Measurements from ENCODE around the gene P3H4. TPM values are rescaled to one million over a fixed set of nuclear protein-coding genes. Genes with fewer than 3 reads are reported as not detected.

Gene P3H4
- total RNA-seq, 2 experiments from 2014 or later, result 1.3 to 2.3 TPM

GRCh38 chr17:41758601-41759000 is 53.1 kb downstream of the P3H4 start:
- CTCF ChIA-PET, result no interaction called here
- no peaks in the 10 kb centered on the region for H3K9me3 ChIP-seq (ENCODE audit: control insufficient read depth in 1 of 2, insufficient read depth in 1 of 2, low read length in 2 of 2)
- Mint-ChIP-seq H3K36me3 (ENCODE audit: low read depth) (no peaks in the 10 kb centered on the region), H3K9me3 (no peaks in the 10 kb centered on the region), H3K4me1 (ENCODE audit: low read depth) (no peaks in the 10 kb centered on the region), H3K4me3 (no peak overlapping the region), H3K27me3 (no peaks in the 10 kb centered on the region), H3K27ac (no peak overlapping the region)
- no peaks in the 10 kb centered on the region for H3K36me3 ChIP-seq (ENCODE audit: insufficient read depth, low read length)
- ATAC-seq (ENCODE audit: poor library complexity), result no peak
- no peak overlapping the region for H3K4me3 ChIP-seq (ENCODE audit: low read length)
- DNase-seq, result no peak
- intact Hi-C loops (cut with DNase I, micrococcal nuclease), result no loop called here
- H3K27me3 ChIP-seq (ENCODE audit: control insufficient read depth in 1 of 2, insufficient read depth in 2 of 2, low read length in 2 of 2), result no peaks in the 10 kb centered on the region
- POLR2A ChIA-PET, result no interaction called here
- no peak overlapping the region for H3K27ac ChIP-seq (ENCODE audit: low read depth in 1 of 2, low read length in 2 of 2)
- TF ChIP-seq, protein P1, sequence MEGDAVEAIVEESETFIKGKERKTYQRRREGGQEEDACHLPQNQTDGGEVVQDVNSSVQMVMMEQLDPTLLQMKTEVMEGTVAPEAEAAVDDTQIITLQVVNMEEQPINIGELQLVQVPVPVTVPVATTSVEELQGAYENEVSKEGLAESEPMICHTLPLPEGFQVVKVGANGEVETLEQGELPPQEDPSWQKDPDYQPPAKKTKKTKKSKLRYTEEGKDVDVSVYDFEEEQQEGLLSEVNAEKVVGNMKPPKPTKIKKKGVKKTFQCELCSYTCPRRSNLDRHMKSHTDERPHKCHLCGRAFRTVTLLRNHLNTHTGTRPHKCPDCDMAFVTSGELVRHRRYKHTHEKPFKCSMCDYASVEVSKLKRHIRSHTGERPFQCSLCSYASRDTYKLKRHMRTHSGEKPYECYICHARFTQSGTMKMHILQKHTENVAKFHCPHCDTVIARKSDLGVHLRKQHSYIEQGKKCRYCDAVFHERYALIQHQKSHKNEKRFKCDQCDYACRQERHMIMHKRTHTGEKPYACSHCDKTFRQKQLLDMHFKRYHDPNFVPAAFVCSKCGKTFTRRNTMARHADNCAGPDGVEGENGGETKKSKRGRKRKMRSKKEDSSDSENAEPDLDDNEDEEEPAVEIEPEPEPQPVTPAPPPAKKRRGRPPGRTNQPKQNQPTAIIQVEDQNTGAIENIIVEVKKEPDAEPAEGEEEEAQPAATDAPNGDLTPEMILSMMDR (IDR thresholded peaks at IDR 0.05), result no peak
- no peaks in the 10 kb centered on the region for H3K4me1 ChIP-seq (ENCODE audit: insufficient read depth, low read length)

- TF ChIP-seq, protein P1 (IDR thresholded peaks at IDR 0.05), result no peak
- Histone ChIP-seq H3K27ac (ENCODE audit: low read depth in 1 of 2, low read length in 2 of 2) (no peak overlapping the region), H3K36me3 (ENCODE audit: insufficient read depth, low read length) (no peaks in the 10 kb centered on the region), H3K4me1 (ENCODE audit: insufficient read depth, low read length) (no peaks in the 10 kb centered on the region), H3K9me3 (ENCODE audit: control insufficient read depth in 1 of 2, insufficient read depth in 1 of 2, low read length in 2 of 2) (no peaks in the 10 kb centered on the region), H3K27me3 (ENCODE audit: control insufficient read depth in 1 of 2, insufficient read depth in 2 of 2, low read length in 2 of 2) (no peaks in the 10 kb centered on the region), H3K4me3 (ENCODE audit: low read length) (no peak overlapping the region)
- CTCF ChIA-PET, result no interaction called here
- intact Hi-C loops (cut with DNase I, micrococcal nuclease), result no loop called here
- peaks cover under 1% of the 10 kb centered on the region for H3K27me3 Mint-ChIP-seq
- no peaks in the 10 kb centered on the region for H3K9me3 Mint-ChIP-seq
- no peaks in the 10 kb centered on the region for H3K4me1 Mint-ChIP-seq (ENCODE audit: low read depth)
- no peaks in the 10 kb centered on the region for H3K36me3 Mint-ChIP-seq (ENCODE audit: low read depth)
- no peak overlapping the region for H3K27ac Mint-ChIP-seq
- ATAC-seq (ENCODE audit: poor library complexity) (no peak), DNase-seq (no peak)
- H3K4me3 Mint-ChIP-seq, result no peak overlapping the region
- POLR2A ChIA-PET, result no interaction called here
Observed at GRCh38 chr17:41754066-41754465, 57.7 kb downstream of the P3H4 start.

Other genes starting within 250 kb of the P3H4 start
- not detected for gene KRT9, start 239.9 kb downstream of the P3H4 start, total RNA-seq
- not detected for gene KRT14, start 225.1 kb downstream of the P3H4 start, total RNA-seq
- gene KRT16, start 199.2 kb downstream of the P3H4 start, total RNA-seq, result not detected
- not detected for gene KRT17, start 187.4 kb downstream of the P3H4 start, total RNA-seq
- gene EIF1, start 123.1 kb downstream of the P3H4 start, total RNA-seq, result 1,000 to 10,000 TPM; 3,351 to 3,391 TPM
- gene GAST, start 99.6 kb downstream of the P3H4 start, total RNA-seq, result not detected
- under 1 TPM in 1 of 2 experiments, not detected in 1; 0.11 TPM for gene HAP1, start 77.3 kb downstream of the P3H4 start, total RNA-seq
- gene JUP, start 25.2 kb downstream of the P3H4 start, total RNA-seq, result 1 to 10 TPM in 1 of 2 experiments, under 1 TPM in 1; 0.88 to 1.1 TPM
- gene FKBP10, start 1.1 kb upstream of the P3H4 start, total RNA-seq, result not detected
- gene NT5C3B, start 24.3 kb upstream of the P3H4 start, total RNA-seq, result 10 to 100 TPM; 25.7 to 29.7 TPM
- not detected for gene KLHL10, start 25.9 kb upstream of the P3H4 start, total RNA-seq
- gene KLHL11, start 53.5 kb upstream of the P3H4 start, total RNA-seq, result 10 to 100 TPM; 32.9 to 34.0 TPM
- 10 to 100 TPM; 25.9 to 28.3 TPM for gene ACLY, start 107.0 kb upstream of the P3H4 start, total RNA-seq
- gene ODAD4, start 118.7 kb upstream of the P3H4 start, total RNA-seq, result 1 to 10 TPM; 2.2 to 2.7 TPM
- gene CNP, start 154.8 kb upstream of the P3H4 start, total RNA-seq, result 10 to 100 TPM; 19.2 to 23.4 TPM
- 100 to 1,000 TPM; 117 to 140 TPM for gene DNAJC7, start 205.5 kb upstream of the P3H4 start, total RNA-seq
- 10 to 100 TPM; 12.5 to 12.9 TPM for gene NKIRAS2, start 208.1 kb upstream of the P3H4 start, total RNA-seq
- under 1 TPM; 0.42 to 0.55 TPM for gene C17orf113, start 238.7 kb upstream of the P3H4 start, total RNA-seq